Tibial nerve (tissue), 3 donors: ENCODE results near the gene TPRX1.
"Not testable (repeated sequence)": the region's sequence is repeated elsewhere in the genome, so short reads cannot be mapped to it uniquely, and the experiment has no call there.

Experiments used
- POLR2A ChIP-seq, 2 donors: fragments of 450-650 bp; IDR thresholded peaks; one replicate each; pipeline ENCODE4 v1.6.1; 2017; ENCODE audit warnings: antibody characterized with exemption in 2 of 2, mild to moderate bottlenecking in 2 of 2, moderate library complexity in 2 of 2
- TF ChIP-seq, protein P1 (sequence below), 5 experiments: fragments of 200-600 bp in 3 of 5; fragments of 450-650 bp in 2 of 5; sonication (generic) in 3 of 5; IDR thresholded peaks; one replicate each; pipeline ENCODE4 v1.5.1; 2016 to 2019; ENCODE audit warnings: antibody characterized with exemption in 5 of 5, mild to moderate bottlenecking in 3 of 5, moderate library complexity in 2 of 5

- TF ChIP-seq, protein P1, sequence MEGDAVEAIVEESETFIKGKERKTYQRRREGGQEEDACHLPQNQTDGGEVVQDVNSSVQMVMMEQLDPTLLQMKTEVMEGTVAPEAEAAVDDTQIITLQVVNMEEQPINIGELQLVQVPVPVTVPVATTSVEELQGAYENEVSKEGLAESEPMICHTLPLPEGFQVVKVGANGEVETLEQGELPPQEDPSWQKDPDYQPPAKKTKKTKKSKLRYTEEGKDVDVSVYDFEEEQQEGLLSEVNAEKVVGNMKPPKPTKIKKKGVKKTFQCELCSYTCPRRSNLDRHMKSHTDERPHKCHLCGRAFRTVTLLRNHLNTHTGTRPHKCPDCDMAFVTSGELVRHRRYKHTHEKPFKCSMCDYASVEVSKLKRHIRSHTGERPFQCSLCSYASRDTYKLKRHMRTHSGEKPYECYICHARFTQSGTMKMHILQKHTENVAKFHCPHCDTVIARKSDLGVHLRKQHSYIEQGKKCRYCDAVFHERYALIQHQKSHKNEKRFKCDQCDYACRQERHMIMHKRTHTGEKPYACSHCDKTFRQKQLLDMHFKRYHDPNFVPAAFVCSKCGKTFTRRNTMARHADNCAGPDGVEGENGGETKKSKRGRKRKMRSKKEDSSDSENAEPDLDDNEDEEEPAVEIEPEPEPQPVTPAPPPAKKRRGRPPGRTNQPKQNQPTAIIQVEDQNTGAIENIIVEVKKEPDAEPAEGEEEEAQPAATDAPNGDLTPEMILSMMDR (IDR thresholded peaks at IDR 0.05), result not testable (repeated sequence)
- TF ChIP-seq POLR2A (IDR thresholded peaks at IDR 0.05), result not testable (repeated sequence)
These were observed 11.9 kb upstream of the TPRX1 start for GRCh38 chr19:47816270-47816669.
